WTC11 (cell line): ENCODE measurements around the gene RNF19B. TPM values are rescaled to one million over a fixed set of nuclear protein-coding genes. Genes with fewer than 3 reads are reported as not detected.

Source experiments
- ATAC-seq: fragments of 200-7000 bp; cut with Tn5 transposase; 2 replicates; pipeline ENCODE4 v1.10.0; 2021; ENCODE audit warnings: mild to moderate bottlenecking, moderate library complexity
- CTCF ChIA-PET: fragments of 300-600 bp; sonication (Branson Sonifier 250); formaldehyde crosslinking; loops from one replicate; lab custom pipeline; 2021; ENCODE audit warnings: antibody characterized with exemption; lab: Charles Lee
- POLR2A ChIA-PET: fragments of 350-600 bp; sonication (Branson Sonifier 250); formaldehyde crosslinking; loops from one replicate; lab custom pipeline; 2021; ENCODE audit warnings: antibody characterized with exemption; lab: Charles Lee
- DNase-seq: peaks from one replicate; pipeline ENCODE4 v3.0.0; 2021; ENCODE audit warnings: low spot score
- H3K27ac Mint-ChIP-seq: 2 replicates; pipeline ENCODE4 v1.8.0; 2021; ENCODE audit warnings: mixed read lengths
- H3K27me3 Mint-ChIP-seq: 2 replicates; pipeline ENCODE4 v1.8.0; 2021; ENCODE audit warnings: low read depth, mild to moderate bottlenecking, moderate library complexity, mixed read lengths
- H3K36me3 Mint-ChIP-seq: 2 replicates; pipeline ENCODE4 v1.8.0; 2021; ENCODE audit warnings: mixed read lengths
- H3K4me1 Mint-ChIP-seq: 2 replicates; pipeline ENCODE4 v1.8.0; 2022; ENCODE audit warnings: mixed read lengths
- H3K4me3 Mint-ChIP-seq: 2 replicates; pipeline ENCODE4 v1.8.0; 2021; ENCODE audit warnings: mild to moderate bottlenecking, moderate library complexity, mixed read lengths
- H3K9me3 Mint-ChIP-seq: 2 replicates; pipeline ENCODE4 v1.8.0; 2021; ENCODE audit warnings: mixed read lengths
- ARID4B ChIP-seq: sonication (generic); formaldehyde crosslinking; IDR thresholded peaks from 2 replicates; pipeline ENCODE4 v1.8.0; 2023; ENCODE audit warnings: missing genetic modification reagents, mild to moderate bottlenecking, borderline replicate concordance
- ATF6 ChIP-seq: sonication (generic); formaldehyde crosslinking; IDR thresholded peaks from 2 replicates; pipeline ENCODE4 v1.8.1; 2023; ENCODE audit warnings: mild to moderate bottlenecking, missing genetic modification reagents
- ELF4 ChIP-seq: sonication (generic); formaldehyde crosslinking; IDR thresholded peaks from 2 replicates; pipeline ENCODE4 v1.8.1; 2022; ENCODE audit warnings: low read depth, mild to moderate bottlenecking, moderate library complexity, missing genetic modification reagents
- FOXP1 ChIP-seq: sonication (generic); formaldehyde crosslinking; IDR thresholded peaks from 2 replicates; pipeline ENCODE4 v1.8.0; 2022; ENCODE audit warnings: missing genetic modification reagents, mild to moderate bottlenecking, moderate library complexity, borderline replicate concordance
- MXD4 ChIP-seq: fragments of 250-450 bp; sonication (Bioruptor Pico); IDR thresholded peaks from 2 replicates; pipeline ENCODE4 v1.8.0; 2021; ENCODE audit warnings: mild to moderate bottlenecking, moderate library complexity, borderline replicate concordance
- PRRX2 ChIP-seq: fragments of 250-450 bp; sonication (Bioruptor Pico); IDR thresholded peaks from 2 replicates; pipeline ENCODE4 v1.8.0; 2021; ENCODE audit warnings: mild to moderate bottlenecking
- SOX15 ChIP-seq: fragments of 250-450 bp; sonication (Bioruptor Pico); IDR thresholded peaks from 2 replicates; pipeline ENCODE4 v1.9.0; 2021; ENCODE audit warnings: mild to moderate bottlenecking
- SP1 ChIP-seq: sonication (generic); formaldehyde crosslinking; conservative IDR thresholded peaks from 2 replicates; pipeline ENCODE4 v1.8.1; 2022; ENCODE audit warnings: missing genetic modification reagents
- TP53 ChIP-seq: sonication (generic); formaldehyde crosslinking; IDR thresholded peaks from 2 replicates; pipeline ENCODE4 v1.8.1; 2023; ENCODE audit warnings: mild to moderate bottlenecking, missing genetic modification reagents
- USF1 ChIP-seq: sonication (generic); formaldehyde crosslinking; IDR thresholded peaks from 2 replicates; pipeline ENCODE4 v1.8.0; 2022; ENCODE audit warnings: mild to moderate bottlenecking, missing genetic modification reagents
- total RNA-seq: library from RNA; stranded (reverse); gene quantifications from 3 replicates; pipeline ENCODE4 v1.2.3, GENCODE V29; 2021
- TF ChIP-seq, protein P1 (sequence below): fragments of 250-450 bp; sonication (Bioruptor Pico); IDR thresholded peaks from 2 replicates; pipeline ENCODE4 v1.9.0; 2021; ENCODE audit warnings: mild to moderate bottlenecking
- TF ChIP-seq, protein P2 (sequence below): sonication (generic); formaldehyde crosslinking; IDR thresholded peaks from 2 replicates; pipeline ENCODE4 v1.8.1; 2022; ENCODE audit warnings: low read depth, mild to moderate bottlenecking, moderate library complexity, missing genetic modification reagents, borderline replicate concordance
- TF ChIP-seq, protein P3 (sequence below): fragments of 250-450 bp; sonication (Bioruptor Pico); IDR thresholded peaks from 2 replicates; pipeline ENCODE4 v2.1.2; 2022; ENCODE audit warnings: mild to moderate bottlenecking, moderate library complexity

The RNF19B gene
- total RNA-seq, 1 experiment from 2014 or later = 21.9 TPM

DNA sequence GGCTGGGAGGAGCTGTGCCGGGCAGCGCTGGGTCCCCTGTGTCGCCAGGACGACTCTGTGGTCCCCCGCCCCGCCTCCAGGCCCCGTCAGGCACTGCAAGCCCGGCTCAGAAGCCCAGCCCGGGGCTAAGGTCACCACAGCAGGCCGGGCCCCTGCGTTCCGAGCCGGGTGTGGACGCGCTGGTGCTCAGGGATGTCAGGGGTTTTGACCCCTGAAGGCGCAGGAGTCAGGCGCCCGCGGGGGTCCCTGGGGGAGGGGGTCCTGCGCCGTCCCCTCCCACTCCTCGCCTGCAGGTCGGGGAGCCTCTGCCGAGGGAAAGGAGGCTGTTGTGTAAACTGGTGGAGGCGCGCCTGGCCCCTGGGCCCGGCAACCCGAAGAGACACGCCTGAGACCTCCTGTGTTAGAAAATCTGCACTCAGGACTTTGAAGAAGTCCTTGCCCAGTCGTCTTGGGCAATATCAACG lies 39.7 kb downstream of the RNF19B start:
- peaks cover 84% of the 10 kb centered on the region for H3K27me3 Mint-ChIP-seq
- no peaks in the 10 kb centered on the region for H3K36me3 Mint-ChIP-seq
- DNase-seq (peak; percentile 78), ATAC-seq (peak; percentile 84)
- H3K9me3 Mint-ChIP-seq = no peaks in the 10 kb centered on the region
- TF ChIP-seq ARID4B (CRISPR knock-in tag) (0 out of 2 replicates have a peak, but pooled peaks have one; percentile 19), TP53 (CRISPR knock-in tag) (no peak)
- H3K27ac Mint-ChIP-seq = no peak overlapping the region
- POLR2A ChIA-PET = interaction anchor here (1.1 kb wide), 1 partner anchor 156 kb away, joined by 4 read pairs; the partner anchor contains the start of gene AZIN2
- H3K4me1 Mint-ChIP-seq = peaks cover 21% of the 10 kb centered on the region
- CTCF ChIA-PET = interaction anchor here (0.5 to 3.7 kb wide), 14 partner anchors 9 to 404 kb away, joined by 3 to 29 read pairs (median 4); partner anchors contain the start of genes AZIN2 and RNF19B
- peak overlapping the region; percentile 85 for H3K4me3 Mint-ChIP-seq

DNA sequence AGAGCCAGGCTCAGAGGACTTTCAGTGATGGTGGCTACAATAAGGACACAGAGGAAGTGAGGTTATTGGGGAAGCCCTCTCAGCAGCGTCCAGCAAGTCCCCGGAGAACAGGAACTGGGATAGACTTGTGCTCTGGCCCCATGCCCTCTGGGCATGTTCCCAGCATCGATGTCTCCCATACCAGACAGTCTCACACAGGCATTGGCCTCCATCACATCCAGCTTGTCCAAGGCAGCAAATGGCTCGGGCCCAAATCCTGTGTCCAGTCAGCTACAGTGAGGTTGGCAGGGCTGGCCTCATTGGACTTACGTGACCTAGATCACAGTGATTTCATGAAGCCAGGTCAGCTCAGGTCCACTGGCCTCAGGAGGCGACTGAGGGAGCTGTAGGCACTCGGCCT lies 43.8 kb downstream of the RNF19B start:
- no peak overlapping the region for H3K4me3 Mint-ChIP-seq
- ATAC-seq (no peak), DNase-seq (no peak)
- H3K27ac Mint-ChIP-seq = no peak overlapping the region
- no peaks in the 10 kb centered on the region for H3K9me3 Mint-ChIP-seq
- peaks cover 49% of the 10 kb centered on the region for H3K27me3 Mint-ChIP-seq
- ChIA-PET POLR2A (no interaction called here), CTCF (interaction anchor here (1.1 to 2.4 kb wide), 3 partner anchors 12 to 34 kb away, joined by 3 to 9 read pairs (median 3); no protein-coding TSS in a partner anchor)
- TF ChIP-seq ATF6 (CRISPR knock-in tag) (no peak), MXD4 (CRISPR knock-in tag) (no peak), SP1 (CRISPR knock-in tag) (no peak), USF1 (no peak), ELF4 (no peak), FOXP1 (CRISPR knock-in tag) (no peak), SOX15 (CRISPR knock-in tag) (no peak), PRRX2 (CRISPR knock-in tag) (no peak)
- TF ChIP-seq, protein P1, sequence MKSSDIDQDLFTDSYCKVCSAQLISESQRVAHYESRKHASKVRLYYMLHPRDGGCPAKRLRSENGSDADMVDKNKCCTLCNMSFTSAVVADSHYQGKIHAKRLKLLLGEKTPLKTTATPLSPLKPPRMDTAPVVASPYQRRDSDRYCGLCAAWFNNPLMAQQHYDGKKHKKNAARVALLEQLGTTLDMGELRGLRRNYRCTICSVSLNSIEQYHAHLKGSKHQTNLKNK (CRISPR knock-in tag) = no peak
- TF ChIP-seq, protein P2, sequence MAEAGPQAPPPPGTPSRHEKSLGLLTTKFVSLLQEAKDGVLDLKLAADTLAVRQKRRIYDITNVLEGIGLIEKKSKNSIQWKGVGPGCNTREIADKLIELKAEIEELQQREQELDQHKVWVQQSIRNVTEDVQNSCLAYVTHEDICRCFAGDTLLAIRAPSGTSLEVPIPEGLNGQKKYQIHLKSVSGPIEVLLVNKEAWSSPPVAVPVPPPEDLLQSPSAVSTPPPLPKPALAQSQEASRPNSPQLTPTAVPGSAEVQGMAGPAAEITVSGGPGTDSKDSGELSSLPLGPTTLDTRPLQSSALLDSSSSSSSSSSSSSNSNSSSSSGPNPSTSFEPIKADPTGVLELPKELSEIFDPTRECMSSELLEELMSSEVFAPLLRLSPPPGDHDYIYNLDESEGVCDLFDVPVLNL (CRISPR knock-in tag) = no peak
- TF ChIP-seq, protein P3, sequence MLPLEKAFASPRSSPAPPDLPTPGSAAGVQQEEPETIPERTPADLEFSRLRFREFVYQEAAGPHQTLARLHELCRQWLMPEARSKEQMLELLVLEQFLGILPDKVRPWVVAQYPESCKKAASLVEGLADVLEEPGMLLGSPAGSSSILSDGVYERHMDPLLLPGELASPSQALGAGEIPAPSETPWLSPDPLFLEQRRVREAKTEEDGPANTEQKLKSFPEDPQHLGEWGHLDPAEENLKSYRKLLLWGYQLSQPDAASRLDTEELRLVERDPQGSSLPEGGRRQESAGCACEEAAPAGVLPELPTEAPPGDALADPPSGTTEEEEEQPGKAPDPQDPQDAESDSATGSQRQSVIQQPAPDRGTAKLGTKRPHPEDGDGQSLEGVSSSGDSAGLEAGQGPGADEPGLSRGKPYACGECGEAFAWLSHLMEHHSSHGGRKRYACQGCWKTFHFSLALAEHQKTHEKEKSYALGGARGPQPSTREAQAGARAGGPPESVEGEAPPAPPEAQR (CRISPR knock-in tag) = no peak
- H3K36me3 Mint-ChIP-seq = no peaks in the 10 kb centered on the region
- H3K4me1 Mint-ChIP-seq = peaks cover 12% of the 10 kb centered on the region
